Lower lobe of right lung (tissue), 2 donors: ENCODE measurements around the gene TMA7B. TPM values are rescaled to one million over a fixed set of nuclear protein-coding genes. Genes with fewer than 3 reads are reported as not detected.

Source experiments
- ATAC-seq, 2 donors: fragments of 200-7000 bp; cut with Tn5 transposase; one replicate each; pipeline ENCODE4 v1.9.1; 2020 to 2022; ENCODE audit warnings: mild to moderate bottlenecking in 2 of 2, moderate library complexity in 2 of 2
- DNase-seq: peaks from one replicate; pipeline ENCODE4 v3.0.0-alpha.2; 2020
- H3K27ac ChIP-seq: fragments of 200-600 bp; one replicate; pipeline ENCODE4 v1.8.0; 2022
- H3K27me3 ChIP-seq: fragments of 200-600 bp; one replicate; pipeline ENCODE4 v1.8.0; 2022; ENCODE audit warnings: low read depth
- H3K36me3 ChIP-seq: fragments of 200-600 bp; one replicate; pipeline ENCODE4 v1.8.0; 2022; ENCODE audit warnings: mild to moderate bottlenecking
- H3K4me1 ChIP-seq: fragments of 200-600 bp; one replicate; pipeline ENCODE4 v1.8.0; 2022
- H3K4me3 ChIP-seq: fragments of 200-600 bp; one replicate; pipeline ENCODE4 v1.8.0; 2022; ENCODE audit warnings: mild to moderate bottlenecking
- H3K9me3 ChIP-seq: fragments of 200-600 bp; one replicate; pipeline ENCODE4 v1.8.0; 2022
- CTCF ChIP-seq: fragments of 200-600 bp; IDR thresholded peaks from one replicate; pipeline ENCODE4 v1.8.0; 2022; ENCODE audit warnings: antibody characterized with exemption, mild to moderate bottlenecking
- intact Hi-C: fragments of 100-400 bp; cut with DNase I; formaldehyde crosslinking; loops from one replicate; pipeline ENCODE4 v1.11.0; 2022
- total RNA-seq: library from RNA; stranded (reverse); fragmentation: NEBNext Ultra II Directional; extraction: Animal tissue kit (Norgen Biotek cat#: 25700); gene quantifications from one replicate; pipeline ENCODE4 v1.2.1, GENCODE V29; 2021
- donor health status: DM: no; HTN: yes; CAD: no; lungs with severe emphysema.

TMA7B gene
- total RNA-seq, 1 donor from 2014 or later: 1.4 TPM

- Histone ChIP-seq H3K36me3 (no peaks in the 10 kb centered on the region), H3K27me3 (peaks cover 62% of the 10 kb centered on the region), H3K4me3 (no peak overlapping the region), H3K27ac (no peak overlapping the region), H3K4me1 (peaks cover 5% of the 10 kb centered on the region), H3K9me3 (no peaks in the 10 kb centered on the region)
- no peak for DNase-seq
- intact Hi-C loops: no loop called here
- ATAC-seq: no peak
- TF ChIP-seq CTCF: no peak
Observed at GRCh38 chr22:39933741-39934140, 26.5 kb upstream of the TMA7B start.

GRCh38 chr22:39935116-39935515 lies 25.1 kb upstream of the TMA7B start:
- Histone ChIP-seq H3K4me3 (no peak overlapping the region), H3K27ac (no peak overlapping the region), H3K36me3 (no peaks in the 10 kb centered on the region), H3K4me1 (no peaks in the 10 kb centered on the region), H3K27me3 (peaks cover 69% of the 10 kb centered on the region), H3K9me3 (no peaks in the 10 kb centered on the region)
- TF ChIP-seq CTCF: no peak
- intact Hi-C loops: no loop called here
- ATAC-seq (no peak), DNase-seq (no peak)

- TF ChIP-seq CTCF: no peak
- intact Hi-C loops: no loop called here
- Histone ChIP-seq H3K27ac (no peak overlapping the region), H3K9me3 (no peaks in the 10 kb centered on the region), H3K4me3 (no peak overlapping the region), H3K36me3 (no peaks in the 10 kb centered on the region), H3K4me1 (no peaks in the 10 kb centered on the region), H3K27me3 (peaks cover 65% of the 10 kb centered on the region)
- DNase-seq (no peak), ATAC-seq (no peak)
Observed at GRCh38 chr22:39935612-39936011, 24.6 kb upstream of the TMA7B start.

GRCh38 chr22:39936523-39937145 lies 23.6 kb upstream of the TMA7B start:
- Histone ChIP-seq H3K9me3 (no peaks in the 10 kb centered on the region), H3K4me3 (no peak overlapping the region)
- no peak for TF ChIP-seq CTCF

GRCh38 chr22:39937906-39938305 lies 22.3 kb upstream of the TMA7B start:
- Histone ChIP-seq H3K9me3 (no peaks in the 10 kb centered on the region), H3K27ac (no peak overlapping the region), H3K4me3 (no peak overlapping the region), H3K27me3 (peaks cover 53% of the 10 kb centered on the region), H3K4me1 (no peaks in the 10 kb centered on the region), H3K36me3 (no peaks in the 10 kb centered on the region)
- ATAC-seq: no peak
- no peak for DNase-seq
- intact Hi-C loops: no loop called here
- no peak for TF ChIP-seq CTCF

More at GRCh38 chr22:39936523-39937145, 23.6 kb upstream of the TMA7B start:
- intact Hi-C loops: no loop called here
- no peaks in the 10 kb centered on the region for H3K4me1 ChIP-seq
- no peak for ATAC-seq
- no peak overlapping the region for H3K27ac ChIP-seq
- peaks cover 57% of the 10 kb centered on the region for H3K27me3 ChIP-seq
- no peak for DNase-seq
- no peaks in the 10 kb centered on the region for H3K36me3 ChIP-seq
